ENCODE measurements around the gene SREBF1. TPM values are rescaled to one million over a fixed set of nuclear protein-coding genes. Genes with fewer than 3 reads are reported as not detected.

SREBF1 gene
- total and polyA plus RNA-seq, 2 of the 4 experiments (the other 2 are of a cell fraction), result 3.4 to 20.4 TPM

DNA sequence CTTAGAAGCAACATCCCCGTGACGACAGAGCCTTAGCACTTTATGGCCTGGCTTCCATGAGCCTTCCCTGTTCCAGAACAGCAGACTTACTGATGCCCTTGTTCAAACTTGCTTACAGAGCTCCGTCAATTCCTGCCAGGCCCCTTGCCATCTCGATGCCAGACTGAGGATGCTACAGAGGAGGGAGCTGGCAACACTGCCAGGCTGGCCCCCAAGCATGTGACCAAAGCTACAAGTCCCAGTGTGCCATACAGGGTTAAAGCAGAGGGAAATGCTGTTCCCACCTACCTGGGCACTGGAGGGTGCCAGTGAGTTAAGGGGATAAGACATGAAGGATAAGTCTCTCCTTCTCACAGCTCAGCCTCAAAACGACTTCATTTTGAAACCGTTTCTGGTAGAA is 33.5 kb upstream of the SREBF1 start:
- ChIA-PET POLR2A (ENCODE audit: unreplicated experiment) (no interaction called here), CTCF (no interaction called here)
- Histone ChIP-seq H3K14ac (replicated peaks; ENCODE audit: low read depth, low read length) (no peak overlapping the region), H3K23ac (ENCODE audit: low read depth, low read length) (no peak overlapping the region), H2AK5ac (ENCODE audit: low read depth, low read length) (no peak overlapping the region; the same call in 1 of the 2 replicates), H3K9me1 (ENCODE audit: insufficient read depth, low read length) (peaks cover 10% of the 10 kb centered on the region; the same call in 1 of the 2 replicates), H3K4ac (ENCODE audit: low read depth, low read length) (0 out of 2 replicates have a peak overlapping the region, but pooled peaks have one; percentile 7), H3K27me3 (ENCODE audit: control insufficient read depth, insufficient read depth, low read length) (no peaks in the 10 kb centered on the region), H4K5ac (ENCODE audit: low read depth, low read length) (no peak overlapping the region), H2BK15ac (ENCODE audit: low read depth, low read length) (no peak overlapping the region), H2AFZ (replicated peaks; ENCODE audit: low read length, poor library complexity) (no peak overlapping the region), H3K4me2 (ENCODE audit: low read depth, low read length) (no peak overlapping the region), H3K4me1 (ENCODE audit: control insufficient read depth, insufficient read depth, low read length) (peaks cover 8% of the 10 kb centered on the region), H2BK120ac (ENCODE audit: low read depth, low read length) (no peak overlapping the region), H2BK5ac (ENCODE audit: low read depth, low read length, poor library complexity, severe bottlenecking) (no peak overlapping the region), H3K79me1 (ENCODE audit: low read depth in 1 of 2, low read length in 2 of 2) (peaks cover 0 to 18% of the 10 kb centered on the region in 2 experiments; a peak in 3 of 4 replicates), H3K27ac (ENCODE audit: insufficient read depth, low read length) (no peak overlapping the region), H3K18ac (ENCODE audit: low read depth, low read length) (no peak overlapping the region), H3K9me3 (ENCODE audit: control insufficient read depth, insufficient read depth, low read length) (no peaks in the 10 kb centered on the region), H3K56ac (ENCODE audit: extremely low read depth, insufficient read depth, low read length) (no peak overlapping the region), H4K20me1 (ENCODE audit: insufficient read depth, low read length) (no peaks in the 10 kb centered on the region; the same call in 1 of the 2 replicates), H4K8ac (ENCODE audit: low read depth in 2 of 2, low read length in 2 of 2) (no peak overlapping the region), H2AK9ac (replicated peaks; ENCODE audit: low read depth, low read length, poor library complexity) (no peak overlapping the region), H3K4me3 (ENCODE audit: insufficient read depth, low read depth, low read length) (no peak overlapping the region), H2BK20ac (ENCODE audit: low read depth, low read length) (no peak overlapping the region), H3K36me3 (ENCODE audit: control insufficient read depth, insufficient read depth, low read length) (peaks cover 20% of the 10 kb centered on the region), H3K9ac (ENCODE audit: low read depth, low read length) (no peak overlapping the region), H4K91ac (ENCODE audit: insufficient read depth, low read depth, low read length) (no peak overlapping the region)
- BruUV-seq (replicated peaks), result no TSS peak
- dilution Hi-C loops (cut with HindIII; ENCODE audit: low sequenced_read_pairs, unreplicated experiment), result no loop called here
- TF ChIP-seq POLR2A (IDR thresholded peaks at IDR 0.05; ENCODE audit: low read depth, low read length) (no peak), CHD1 (IDR thresholded peaks at IDR 0.05; ENCODE audit: low read depth, low read length) (no peak)
- WGBS, 2 experiments (ENCODE audit: extremely low coverage in 2 of 2, insufficient read length in 1 of 2), result 76% methylated on average over 3 of the region's 6 CpGs; no CpG with 5 or more reads in 1 of the 2 experiments
- ATAC-seq (ENCODE audit: low read depth) (no peak), DNase-seq (no peak)
- in situ Hi-C loops (cut with MboI; ENCODE audit: low sequenced_read_pairs), result no loop called here
- intact Hi-C loops (cut with micrococcal nuclease), result no loop called here

All from IMR-90 (cell line).